Smooth muscle cell (in vitro differentiated cells): Measurements from ENCODE around the gene LCOR. TPM values are rescaled to one million over a fixed set of nuclear protein-coding genes. Genes with fewer than 3 reads are reported as not detected.

Source experiments
- DNase-seq: peaks from one replicate; lab custom pipeline; 2025; ENCODE audit not compliant: unreplicated experiment; lab: John Stamatoyannopoulos, UW
- H2AFZ ChIP-seq: fragments of 200-600 bp; sonication (generic); 2 replicates; pipeline ENCODE4 v1.6.0; 2016; ENCODE audit warnings: antibody characterized with exemption, low read depth, mild to moderate bottlenecking
- H3F3A ChIP-seq: fragments of 200-600 bp; sonication (generic); 2 replicates; pipeline ENCODE4 v1.6.0; 2017; ENCODE audit warnings: antibody characterized with exemption, low read depth
- H3K27ac ChIP-seq: fragments of 200-600 bp; sonication (generic); 2 replicates; pipeline ENCODE4 v1.5.1; 2016; ENCODE audit warnings: low read depth, mild to moderate bottlenecking
- H3K27me3 ChIP-seq: fragments of 200-600 bp; sonication (generic); 2 replicates; pipeline ENCODE4 v1.6.1; 2016; ENCODE audit warnings: low read depth, mild to moderate bottlenecking
- H3K36me3 ChIP-seq: fragments of 200-600 bp; sonication (generic); 2 replicates; pipeline ENCODE4 v1.5.1; 2016; ENCODE audit warnings: low read depth
- H3K4me1 ChIP-seq: fragments of 200-600 bp; sonication (generic); 2 replicates; pipeline ENCODE4 v1.5.1; 2016; ENCODE audit warnings: low read depth
- H3K4me2 ChIP-seq: fragments of 200-600 bp; sonication (generic); 2 replicates; pipeline ENCODE4 v1.6.0; 2016; ENCODE audit warnings: mild to moderate bottlenecking
- H3K4me3 ChIP-seq: fragments of 200-600 bp; sonication (generic); 2 replicates; pipeline ENCODE4 v1.5.1; 2016; ENCODE audit warnings: mild to moderate bottlenecking
- H3K79me2 ChIP-seq: fragments of 200-600 bp; sonication (generic); 2 replicates; pipeline ENCODE4 v1.6.0; 2016; ENCODE audit warnings: low read depth, mild to moderate bottlenecking
- H3K9ac ChIP-seq: fragments of 200-600 bp; sonication (generic); 2 replicates; pipeline ENCODE4 v1.6.0; 2016; ENCODE audit warnings: low read depth
- H3K9me3 ChIP-seq: fragments of 200-600 bp; sonication (generic); replicated peaks from 2 replicates; pipeline ENCODE4 v1.5.1; 2016; ENCODE audit warnings: low read depth
- H4K20me1 ChIP-seq: fragments of 200-600 bp; sonication (generic); 2 replicates; pipeline ENCODE4 v1.6.0; 2016; ENCODE audit warnings: low read depth
- WGBS: methylation state at CpG from one replicate; pipeline ENCODE4 v1.1.7; 2016; ENCODE audit warnings: low lambda C conversion rate; 5-methylcytosine and 5-hydroxymethylcytosine counted together
- polyA plus RNA-seq: library from polyadenylated mRNA; unstranded; fragments of >200 nt; fragmentation: Nextera tagmentation; extraction: Ambion mirVana; gene quantifications from 2 replicates; pipeline ENCODE4 v1.2.1, GENCODE V29; 2016
- total RNA-seq: library from RNA; depleted of rRNA; stranded (reverse); fragments of >200 nt; gene quantifications from 2 replicates; pipeline ENCODE4 v1.2.3, GENCODE V29; 2014
- TF ChIP-seq, protein P1 (sequence below): fragments of 200-600 bp; sonication (generic); IDR thresholded peaks from 2 replicates; pipeline ENCODE4 v1.5.1; 2017; ENCODE audit warnings: borderline replicate concordance, mild to moderate bottlenecking, antibody characterized with exemption; ENCODE audit not compliant: insufficient read depth, poor library complexity, severe bottlenecking

The LCOR gene
- total and polyA plus RNA-seq, 2 experiments from 2014 or later, result 10.6 to 27.8 TPM

GRCh38 chr10:96982149-96982930, 150.2 kb downstream of the LCOR start:
- no peak overlapping the region for H3K27ac ChIP-seq
- H3K36me3 ChIP-seq, result peaks cover 7% of the 10 kb centered on the region
- WGBS, result 93% methylated on average over 12 of the region's 12 CpGs
- H4K20me1 ChIP-seq, result no peaks in the 10 kb centered on the region
- H3K4me1 ChIP-seq, result peaks cover 20% of the 10 kb centered on the region
- no peaks in the 10 kb centered on the region for H3K27me3 ChIP-seq
- no peak overlapping the region for H3K4me2 ChIP-seq
- H3F3A ChIP-seq, result no peaks in the 10 kb centered on the region
- H2AFZ ChIP-seq, result no peak overlapping the region
- TF ChIP-seq, protein P1, sequence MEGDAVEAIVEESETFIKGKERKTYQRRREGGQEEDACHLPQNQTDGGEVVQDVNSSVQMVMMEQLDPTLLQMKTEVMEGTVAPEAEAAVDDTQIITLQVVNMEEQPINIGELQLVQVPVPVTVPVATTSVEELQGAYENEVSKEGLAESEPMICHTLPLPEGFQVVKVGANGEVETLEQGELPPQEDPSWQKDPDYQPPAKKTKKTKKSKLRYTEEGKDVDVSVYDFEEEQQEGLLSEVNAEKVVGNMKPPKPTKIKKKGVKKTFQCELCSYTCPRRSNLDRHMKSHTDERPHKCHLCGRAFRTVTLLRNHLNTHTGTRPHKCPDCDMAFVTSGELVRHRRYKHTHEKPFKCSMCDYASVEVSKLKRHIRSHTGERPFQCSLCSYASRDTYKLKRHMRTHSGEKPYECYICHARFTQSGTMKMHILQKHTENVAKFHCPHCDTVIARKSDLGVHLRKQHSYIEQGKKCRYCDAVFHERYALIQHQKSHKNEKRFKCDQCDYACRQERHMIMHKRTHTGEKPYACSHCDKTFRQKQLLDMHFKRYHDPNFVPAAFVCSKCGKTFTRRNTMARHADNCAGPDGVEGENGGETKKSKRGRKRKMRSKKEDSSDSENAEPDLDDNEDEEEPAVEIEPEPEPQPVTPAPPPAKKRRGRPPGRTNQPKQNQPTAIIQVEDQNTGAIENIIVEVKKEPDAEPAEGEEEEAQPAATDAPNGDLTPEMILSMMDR, result no peak
- H3K4me3 ChIP-seq, result no peak overlapping the region
- H3K9me3 ChIP-seq, result no peaks in the 10 kb centered on the region
- H3K79me2 ChIP-seq, result no peaks in the 10 kb centered on the region
- DNase-seq, result no peak
- H3K9ac ChIP-seq, result no peak overlapping the region

GRCh38 chr10:96984541-96985131, 152.5 kb downstream of the LCOR start:
- TF ChIP-seq, protein P1, result no peak
- Histone ChIP-seq H3K4me2 (no peak overlapping the region), H4K20me1 (no peaks in the 10 kb centered on the region), H3K9ac (no peak overlapping the region), H3K4me1 (peaks cover 20% of the 10 kb centered on the region), H3K27me3 (no peaks in the 10 kb centered on the region), H3K36me3 (peaks cover 7% of the 10 kb centered on the region), H3F3A (no peaks in the 10 kb centered on the region), H3K4me3 (no peak overlapping the region), H3K27ac (no peak overlapping the region), H2AFZ (no peak overlapping the region), H3K79me2 (no peaks in the 10 kb centered on the region), H3K9me3 (no peaks in the 10 kb centered on the region)
- WGBS, result 83% methylated on average over 14 of the region's 14 CpGs
- no peak for DNase-seq

DNA sequence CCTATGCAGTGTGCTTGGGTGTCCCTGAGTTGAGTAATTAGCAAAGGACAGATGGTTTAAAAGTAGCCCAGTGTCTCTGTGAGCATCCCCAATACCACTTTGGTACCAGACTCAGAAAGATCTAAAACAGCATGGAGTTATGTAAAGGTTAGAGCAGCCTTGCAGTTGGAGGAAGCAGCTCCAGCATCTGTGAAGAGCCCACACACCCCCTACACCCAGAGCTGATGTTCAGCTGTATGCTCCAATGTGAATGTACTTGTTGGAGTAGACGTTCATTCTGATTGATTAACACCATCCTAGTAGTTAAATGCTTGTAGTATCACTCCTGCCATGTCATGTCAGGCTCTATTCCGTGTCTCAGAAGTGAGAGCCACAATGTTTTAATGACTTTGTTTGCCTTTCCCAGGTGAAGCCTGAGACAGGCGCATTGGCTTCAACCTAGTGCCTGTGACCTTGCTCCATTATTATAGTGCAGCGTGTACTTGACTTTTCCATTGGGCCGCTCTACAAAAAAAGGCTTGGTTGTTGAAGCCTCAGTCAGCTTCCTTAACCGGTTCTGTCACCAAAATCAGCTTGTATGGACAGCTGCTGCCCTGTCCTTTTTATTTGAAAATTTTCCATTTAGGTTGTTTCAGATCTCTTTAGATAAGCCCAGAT, 154.2 kb downstream of the LCOR start:
- TF ChIP-seq, protein P1, result no peak
- 98% methylated on average over 6 of the region's 6 CpGs for WGBS

More for the DNA sequence above, 154.2 kb downstream of the LCOR start:
- Histone ChIP-seq H3K9ac (no peak overlapping the region), H2AFZ (no peak overlapping the region), H3K4me3 (no peak overlapping the region), H3K9me3 (no peaks in the 10 kb centered on the region), H3K27ac (no peak overlapping the region), H3K4me2 (no peak overlapping the region), H3K27me3 (no peaks in the 10 kb centered on the region), H3K36me3 (no peaks in the 10 kb centered on the region), H3K79me2 (no peaks in the 10 kb centered on the region), H3K4me1 (peaks cover 20% of the 10 kb centered on the region), H4K20me1 (no peaks in the 10 kb centered on the region), H3F3A (peaks cover 5% of the 10 kb centered on the region)
- no peak for DNase-seq
